ENCODE results near the gene CELF2. TPM values are rescaled to one million over a fixed set of nuclear protein-coding genes. Genes with fewer than 3 reads are reported as not detected.

The CELF2 gene
- total RNA-seq, 1 donor from 2014 or later = 27.5 TPM

GRCh38 chr10:11358011-11358410 lies 340.3 kb downstream of the CELF2 start:
- Mint-ChIP-seq H3K4me1 (ENCODE audit: unreplicated experiment) (peaks cover 2% of the 10 kb centered on the region), H3K36me3 (ENCODE audit: low read depth, unreplicated experiment) (peaks cover 9% of the 10 kb centered on the region), H3K27ac (ENCODE audit: unreplicated experiment) (no peak overlapping the region), H3K27me3 (ENCODE audit: unreplicated experiment) (peaks cover 9% of the 10 kb centered on the region), H3K9me3 (ENCODE audit: unreplicated experiment) (no peaks in the 10 kb centered on the region), H3K4me3 (ENCODE audit: unreplicated experiment) (no peak overlapping the region)
- no peak for TF ChIP-seq CTCF (IDR thresholded peaks at IDR 0.05; ENCODE audit: unreplicated experiment)
- no peak for DNase-seq (ENCODE audit: low spot score)

GRCh38 chr10:11358923-11359575 lies 341.4 kb downstream of the CELF2 start:
- H3K27me3 Mint-ChIP-seq (ENCODE audit: unreplicated experiment) = peaks cover 7% of the 10 kb centered on the region
- no peaks in the 10 kb centered on the region for H3K9me3 Mint-ChIP-seq (ENCODE audit: unreplicated experiment)
- no peak overlapping the region for H3K4me3 Mint-ChIP-seq (ENCODE audit: unreplicated experiment)
- no peak for TF ChIP-seq CTCF (IDR thresholded peaks at IDR 0.05; ENCODE audit: unreplicated experiment)
- no peak for DNase-seq (ENCODE audit: low spot score)
- no peak overlapping the region for H3K27ac Mint-ChIP-seq (ENCODE audit: unreplicated experiment)
- H3K4me1 Mint-ChIP-seq (ENCODE audit: unreplicated experiment) = peaks cover 8% of the 10 kb centered on the region
- peaks cover 5% of the 10 kb centered on the region for H3K36me3 Mint-ChIP-seq (ENCODE audit: low read depth, unreplicated experiment)

GRCh38 chr10:11359869-11360268 lies 342.2 kb downstream of the CELF2 start:
- Mint-ChIP-seq H3K27ac (ENCODE audit: unreplicated experiment) (no peak overlapping the region), H3K4me3 (ENCODE audit: unreplicated experiment) (no peak overlapping the region), H3K27me3 (ENCODE audit: unreplicated experiment) (peaks cover 7% of the 10 kb centered on the region), H3K36me3 (ENCODE audit: low read depth, unreplicated experiment) (peaks cover 5% of the 10 kb centered on the region), H3K9me3 (ENCODE audit: unreplicated experiment) (no peaks in the 10 kb centered on the region), H3K4me1 (ENCODE audit: unreplicated experiment) (peaks cover 9% of the 10 kb centered on the region)
- TF ChIP-seq CTCF (IDR thresholded peaks at IDR 0.05; ENCODE audit: unreplicated experiment) = no peak
- no peak for DNase-seq (ENCODE audit: low spot score)

- Mint-ChIP-seq H3K27me3 (ENCODE audit: unreplicated experiment) (peaks cover 11% of the 10 kb centered on the region), H3K9me3 (ENCODE audit: unreplicated experiment) (no peaks in the 10 kb centered on the region), H3K4me1 (ENCODE audit: unreplicated experiment) (peaks cover 17% of the 10 kb centered on the region)
Observed at GRCh38 chr10:11363497-11363896, 345.8 kb downstream of the CELF2 start.

More at GRCh38 chr10:11363497-11363896, 345.8 kb downstream of the CELF2 start:
- no peak for TF ChIP-seq CTCF (IDR thresholded peaks at IDR 0.05; ENCODE audit: unreplicated experiment)
- Mint-ChIP-seq H3K27ac (ENCODE audit: unreplicated experiment) (no peak overlapping the region), H3K36me3 (ENCODE audit: low read depth, unreplicated experiment) (peaks cover 9% of the 10 kb centered on the region), H3K4me3 (ENCODE audit: unreplicated experiment) (no peak overlapping the region)
- no peak for DNase-seq (ENCODE audit: low spot score)
